Measurements from ENCODE around the gene PDZRN3. TPM values are rescaled to one million over a fixed set of nuclear protein-coding genes. Genes with fewer than 3 reads are reported as not detected.

The PDZRN3 gene
- total and polyA plus RNA-seq, 2 of the 13 experiments (the other 11 are each of a cell fraction or from before 2014, with no cell fraction given), result not detected

DNA sequence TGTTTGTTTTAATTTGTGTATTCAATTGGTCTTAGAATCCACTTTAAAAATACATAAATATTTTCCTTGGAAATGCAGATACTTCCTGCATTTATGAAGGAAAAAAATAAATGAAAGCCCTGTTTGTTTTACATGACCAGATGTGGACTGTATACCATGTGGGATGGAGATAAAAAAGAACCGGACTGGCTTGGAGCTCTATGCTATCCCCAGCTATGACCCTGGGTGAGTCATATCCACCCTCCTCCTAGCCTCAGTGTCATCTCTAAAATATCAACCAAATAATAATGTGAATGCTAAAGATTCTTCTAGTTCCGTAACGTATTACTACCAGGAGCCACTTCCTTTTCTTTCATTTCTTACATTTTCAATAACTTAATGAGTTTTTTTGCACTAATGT is 44.5 kb upstream of the PDZRN3 start:
- in situ Hi-C loops (cut with HindIII; ENCODE audit: extremely low pct_ligation_motif_present, low pct_unique_long_range_greater_than_20kb), result no loop called here
- TF ChIP-seq PCBP2 (optimal IDR thresholded peaks at IDR 0.05; ENCODE audit: low read depth, low read length, poor library complexity, severe bottlenecking), result no peak
- TF ChIP-seq, protein P1, sequence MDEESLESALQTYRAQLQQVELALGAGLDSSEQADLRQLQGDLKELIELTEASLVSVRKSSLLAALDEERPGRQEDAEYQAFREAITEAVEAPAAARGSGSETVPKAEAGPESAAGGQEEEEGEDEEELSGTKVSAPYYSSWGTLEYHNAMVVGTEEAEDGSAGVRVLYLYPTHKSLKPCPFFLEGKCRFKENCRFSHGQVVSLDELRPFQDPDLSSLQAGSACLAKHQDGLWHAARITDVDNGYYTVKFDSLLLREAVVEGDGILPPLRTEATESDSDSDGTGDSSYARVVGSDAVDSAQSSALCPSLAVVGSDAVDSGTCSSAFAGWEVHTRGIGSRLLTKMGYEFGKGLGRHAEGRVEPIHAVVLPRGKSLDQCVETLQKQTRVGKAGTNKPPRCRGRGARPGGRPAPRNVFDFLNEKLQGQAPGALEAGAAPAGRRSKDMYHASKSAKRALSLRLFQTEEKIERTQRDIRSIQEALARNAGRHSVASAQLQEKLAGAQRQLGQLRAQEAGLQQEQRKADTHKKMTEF (CRISPR knock-in tag; IDR thresholded peaks at IDR 0.05), result no peak
- TF ChIP-seq ZNF441 (CRISPR knock-in tag; IDR thresholded peaks at IDR 0.05; ENCODE audit: borderline replicate concordance), result no peak
- TF ChIP-seq, protein P2, sequence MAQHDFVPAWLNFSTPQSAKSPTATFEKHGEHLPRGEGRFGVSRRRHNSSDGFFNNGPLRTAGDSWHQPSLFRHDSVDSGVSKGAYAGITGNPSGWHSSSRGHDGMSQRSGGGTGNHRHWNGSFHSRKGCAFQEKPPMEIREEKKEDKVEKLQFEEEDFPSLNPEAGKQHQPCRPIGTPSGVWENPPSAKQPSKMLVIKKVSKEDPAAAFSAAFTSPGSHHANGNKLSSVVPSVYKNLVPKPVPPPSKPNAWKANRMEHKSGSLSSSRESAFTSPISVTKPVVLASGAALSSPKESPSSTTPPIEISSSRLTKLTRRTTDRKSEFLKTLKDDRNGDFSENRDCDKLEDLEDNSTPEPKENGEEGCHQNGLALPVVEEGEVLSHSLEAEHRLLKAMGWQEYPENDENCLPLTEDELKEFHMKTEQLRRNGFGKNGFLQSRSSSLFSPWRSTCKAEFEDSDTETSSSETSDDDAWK (CRISPR knock-in tag; IDR thresholded peaks at IDR 0.05), result no peak
- TF ChIP-seq ZNF44 (CRISPR knock-in tag; IDR thresholded peaks at IDR 0.05), result no peak
- no peak for TF ChIP-seq IKZF1 (IDR thresholded peaks at IDR 0.05)
- no peak for TF ChIP-seq MAFG (CRISPR knock-in tag; IDR thresholded peaks at IDR 0.05)
- no peak for TF ChIP-seq ZNF777 (CRISPR knock-in tag; IDR thresholded peaks at IDR 0.05)
- no peak for TF ChIP-seq PHF21A (CRISPR knock-in tag; IDR thresholded peaks at IDR 0.05)
- TF ChIP-seq ZNF276 (CRISPR knock-in tag; IDR thresholded peaks at IDR 0.05; ENCODE audit: low read depth), result no peak
- no peak for TF ChIP-seq ARID4A (CRISPR knock-in tag; IDR thresholded peaks at IDR 0.05; ENCODE audit: borderline replicate concordance)
- TF ChIP-seq, protein P3, sequence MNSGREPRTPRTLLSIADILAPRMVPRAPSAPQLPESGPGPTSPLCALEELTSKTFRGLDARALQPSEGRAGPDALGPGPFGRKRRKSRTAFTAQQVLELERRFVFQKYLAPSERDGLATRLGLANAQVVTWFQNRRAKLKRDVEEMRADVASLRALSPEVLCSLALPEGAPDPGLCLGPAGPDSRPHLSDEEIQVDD (CRISPR knock-in tag; IDR thresholded peaks at IDR 0.05; ENCODE audit: borderline replicate concordance), result no peak
- TF ChIP-seq, protein P4, sequence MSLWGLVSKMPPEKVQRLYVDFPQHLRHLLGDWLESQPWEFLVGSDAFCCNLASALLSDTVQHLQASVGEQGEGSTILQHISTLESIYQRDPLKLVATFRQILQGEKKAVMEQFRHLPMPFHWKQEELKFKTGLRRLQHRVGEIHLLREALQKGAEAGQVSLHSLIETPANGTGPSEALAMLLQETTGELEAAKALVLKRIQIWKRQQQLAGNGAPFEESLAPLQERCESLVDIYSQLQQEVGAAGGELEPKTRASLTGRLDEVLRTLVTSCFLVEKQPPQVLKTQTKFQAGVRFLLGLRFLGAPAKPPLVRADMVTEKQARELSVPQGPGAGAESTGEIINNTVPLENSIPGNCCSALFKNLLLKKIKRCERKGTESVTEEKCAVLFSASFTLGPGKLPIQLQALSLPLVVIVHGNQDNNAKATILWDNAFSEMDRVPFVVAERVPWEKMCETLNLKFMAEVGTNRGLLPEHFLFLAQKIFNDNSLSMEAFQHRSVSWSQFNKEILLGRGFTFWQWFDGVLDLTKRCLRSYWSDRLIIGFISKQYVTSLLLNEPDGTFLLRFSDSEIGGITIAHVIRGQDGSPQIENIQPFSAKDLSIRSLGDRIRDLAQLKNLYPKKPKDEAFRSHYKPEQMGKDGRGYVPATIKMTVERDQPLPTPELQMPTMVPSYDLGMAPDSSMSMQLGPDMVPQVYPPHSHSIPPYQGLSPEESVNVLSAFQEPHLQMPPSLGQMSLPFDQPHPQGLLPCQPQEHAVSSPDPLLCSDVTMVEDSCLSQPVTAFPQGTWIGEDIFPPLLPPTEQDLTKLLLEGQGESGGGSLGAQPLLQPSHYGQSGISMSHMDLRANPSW (CRISPR knock-in tag; IDR thresholded peaks at IDR 0.05; ENCODE audit: borderline replicate concordance), result no peak

More for the DNA sequence above, 44.5 kb upstream of the PDZRN3 start:
- Histone ChIP-seq H4K20me1 (ENCODE audit: insufficient read depth, low read length) (no peaks in the 10 kb centered on the region), H2AFZ (ENCODE audit: low read length) (no peak overlapping the region), H3K36me3 (replicated peaks in 1 of 2; ENCODE audit: control insufficient read depth in 1 of 2, insufficient read depth in 2 of 2, low read length in 2 of 2) (no peaks in the 10 kb centered on the region), H3K9ac (ENCODE audit: insufficient read depth, low read depth, low read length) (no peak overlapping the region), H3K9me3 (ENCODE audit: low read length) (no peaks in the 10 kb centered on the region), H3K4me1 (ENCODE audit: insufficient read depth, low read length) (no peaks in the 10 kb centered on the region), H3K4me2 (ENCODE audit: low read depth, low read length) (no peak overlapping the region), H3K4me3 (replicated peaks in 1 of 3; ENCODE audit: insufficient read depth in 1 of 3, low read depth in 2 of 3, low read length in 3 of 3) (no peak overlapping the region), H3K27me3 (ENCODE audit: control insufficient read depth in 1 of 2, insufficient read depth in 2 of 2, low read length in 2 of 2) (no peaks in the 10 kb centered on the region), H3K27ac (ENCODE audit: extremely low read length, insufficient read depth, low read length) (no peak overlapping the region), H3K79me2 (ENCODE audit: insufficient read depth, low read length) (no peaks in the 10 kb centered on the region)
- ATAC-seq (no peak), FAIRE-seq (no peak), DNase-seq (ENCODE audit: low spot score) (no peak)
- WGBS (ENCODE audit: low lambda C conversion rate), result 25% methylated on average over 3 of the region's 3 CpGs
- ChIA-PET CTCF (ENCODE audit: low intra/inter-chr PET ratio, low total read pairs) (no interaction called here), POLR2A (interaction anchor here (0.6 kb wide), 1 partner anchor 1074 kb away, joined by 3 read pairs; no protein-coding TSS in a partner anchor)
- intact Hi-C loops (cut with micrococcal nuclease; ENCODE audit: unreplicated experiment), result no loop called here
- no TSS peak for BruUV-seq (replicated peaks)

Measured in HepG2 (cell line).